CD14-positive monocyte (primary cell): Measurements from ENCODE around the gene PSEN1. TPM values are rescaled to one million over a fixed set of nuclear protein-coding genes. Genes with fewer than 3 reads are reported as not detected.
A peak's percentile ranks its signal among the peaks of the same experiment; 100 is the strongest.

ENCODE experiments used
- DNase-seq, 3 donors: peaks; one replicate each; pipeline ENCODE4 v3.0.0-alpha.2; 2011 to 2022
- H2AFZ ChIP-seq: 2 replicates; pipeline ENCODE4 v1.6.0; 2012; ENCODE audit warnings: mild to moderate bottlenecking, low read depth, low read length, inconsistent platforms; ENCODE audit not compliant: insufficient read depth, poor library complexity, severe bottlenecking
- H3K27ac ChIP-seq, 2 donors: 1 replicate in 1 of 2; 2 replicates in 1 of 2; pipeline ENCODE4 v1.5.1; 2012 to 2013; ENCODE audit warnings: low read length in 2 of 2, control low read depth in 1 of 2, inconsistent platforms in 1 of 2, low read depth in 1 of 2, mild to moderate bottlenecking in 1 of 2
- H3K27me3 ChIP-seq, 2 donors: one replicate each; pipeline versions ENCODE4 v1.6.0 to v1.6.1; 2011 to 2013; ENCODE audit warnings: low read length in 2 of 2; ENCODE audit not compliant: control insufficient read depth in 2 of 2, insufficient read depth in 2 of 2
- H3K36me3 ChIP-seq, 2 donors: replicated peaks in 1 of 2; 1 replicate in 1 of 2; 2 replicates in 1 of 2; pipeline versions ENCODE4 v1.5.1 to v1.6.1; 2012 to 2013; ENCODE audit warnings: low read length in 2 of 2, control low read depth in 1 of 2, inconsistent platforms in 1 of 2, mild to moderate bottlenecking in 1 of 2; ENCODE audit not compliant: insufficient read depth in 2 of 2, control insufficient read depth in 1 of 2
- H3K4me1 ChIP-seq, 2 donors: 1 replicate in 1 of 2; 2 replicates in 1 of 2; pipeline versions ENCODE4 v1.5.1 to v1.6.1; 2012 to 2013; ENCODE audit warnings: low read length in 2 of 2, control low read depth in 1 of 2, inconsistent platforms in 1 of 2, mild to moderate bottlenecking in 1 of 2, moderate library complexity in 1 of 2; ENCODE audit not compliant: insufficient read depth in 2 of 2, control insufficient read depth in 1 of 2
- H3K4me2 ChIP-seq: replicated peaks from 2 replicates; pipeline ENCODE3; 2012; ENCODE audit warnings: low read length, moderate library complexity, mild to moderate bottlenecking; ENCODE audit not compliant: poor library complexity, severe bottlenecking; ENCODE audit errors: extremely low read depth
- H3K4me3 ChIP-seq, 3 experiments: fragments of 200-600 bp in 1 of 3; sonication (generic) in 1 of 3; replicated peaks in 1 of 3; 1 replicate in 2 of 3; 2 replicates in 1 of 3; pipeline ENCODE4 v1.5.1; 2011 to 2013; ENCODE audit warnings: low read length in 3 of 3, mild to moderate bottlenecking in 3 of 3, control low read depth in 2 of 3, low read depth in 2 of 3, inconsistent platforms in 1 of 3, moderate library complexity in 1 of 3
- H3K79me2 ChIP-seq: 2 replicates; pipeline ENCODE4 v1.6.0; 2012; ENCODE audit warnings: mild to moderate bottlenecking, control low read depth, inconsistent platforms, low read length, moderate library complexity; ENCODE audit not compliant: insufficient read depth
- H3K9ac ChIP-seq: 2 replicates; pipeline ENCODE4 v1.6.0; 2017; ENCODE audit warnings: low read length, mild to moderate bottlenecking; ENCODE audit not compliant: insufficient read depth, poor library complexity, severe bottlenecking
- H3K9me3 ChIP-seq, 2 donors: replicated peaks in 1 of 2; 1 replicate in 1 of 2; 2 replicates in 1 of 2; pipeline versions ENCODE4 v1.5.1 to v1.6.1; 2012 to 2013; ENCODE audit warnings: low read length in 2 of 2, control low read depth in 1 of 2; ENCODE audit not compliant: control insufficient read depth in 1 of 2, insufficient read depth in 1 of 2
- H4K20me1 ChIP-seq: 2 replicates; pipeline ENCODE4 v1.6.0; 2012; ENCODE audit warnings: mild to moderate bottlenecking, low read length, control low read depth, moderate library complexity; ENCODE audit not compliant: insufficient read depth
- H3K27ac Mint-ChIP-seq, 7 donors: one replicate each; pipeline ENCODE4 v1.8.0; 2020; ENCODE audit warnings: mild to moderate bottlenecking in 7 of 7, mixed read lengths in 7 of 7, moderate library complexity in 6 of 7, inconsistent platforms in 2 of 7
- H3K27me3 Mint-ChIP-seq, 3 donors: one replicate each; pipeline ENCODE4 v1.8.0; 2021 to 2022; ENCODE audit warnings: low read depth in 3 of 3, mild to moderate bottlenecking in 3 of 3, mixed read lengths in 3 of 3, moderate library complexity in 3 of 3, inconsistent platforms in 1 of 3
- H3K36me3 Mint-ChIP-seq, 2 donors: one replicate each; pipeline ENCODE4 v1.8.0; 2020; ENCODE audit warnings: mixed read lengths in 2 of 2, inconsistent platforms in 1 of 2, mild to moderate bottlenecking in 1 of 2
- H3K4me1 Mint-ChIP-seq: one replicate; pipeline ENCODE4 v1.8.0; 2020; ENCODE audit warnings: mild to moderate bottlenecking, mixed read lengths
- H3K4me3 Mint-ChIP-seq, 2 donors: one replicate each; pipeline ENCODE4 v1.8.0; 2020; ENCODE audit warnings: mild to moderate bottlenecking in 2 of 2, mixed read lengths in 2 of 2, moderate library complexity in 1 of 2
- H3K9me3 Mint-ChIP-seq, 7 donors: one replicate each; pipeline ENCODE4 v1.8.0; 2020 to 2022; ENCODE audit warnings: mixed read lengths in 7 of 7, mild to moderate bottlenecking in 6 of 7, moderate library complexity in 6 of 7, inconsistent platforms in 2 of 7
- CTCF ChIP-seq: fragments of 200-600 bp; IDR thresholded peaks from one replicate; pipeline ENCODE4 v1.8.0; 2022; ENCODE audit warnings: antibody characterized with exemption, mild to moderate bottlenecking
- WGBS: methylation state at CpG from one replicate; pipeline ENCODE4 v1.1.5; 2013; ENCODE audit warnings: missing lambda C conversion rate; ENCODE audit not compliant: insufficient coverage; 5-methylcytosine and 5-hydroxymethylcytosine counted together
- intact Hi-C, 2 donors: fragments of 100-400 bp; cut with micrococcal nuclease; formaldehyde crosslinking; loops; one replicate each; pipeline versions ENCODE4 v1.15.0 to v1.15.1; 2023
- polyA plus RNA-seq, 3 donors: library from polyadenylated mRNA; depleted of rRNA in 1 of 3; unstranded in 2 of 3; stranded (reverse) in 1 of 3; fragments of 300-500 nt in 2 of 3; fragments of >200 nt in 1 of 3; fragmentation: Illumina TruSeq in 2 of 3; gene quantifications; 1 replicate in 2 of 3; 2 replicates in 1 of 3; pipeline ENCODE4 v1.2.3, GENCODE V29; 2012 to 2021

Gene PSEN1
- polyA plus RNA-seq, 3 donors, result 42.4 to 130 (median 85.6) TPM

GRCh38 chr14:73142216-73142615, 5.9 kb downstream of the PSEN1 start:
- Histone ChIP-seq H2AFZ (no peak overlapping the region), H3K27me3 (no peaks in the 10 kb centered on the region), H3K36me3 (peaks cover 6 to 17% of the 10 kb centered on the region in 2 donors), H3K79me2 (peaks cover 100% of the 10 kb centered on the region), H3K9ac (no peak overlapping the region), H3K9me3 (no peaks in the 10 kb centered on the region), H4K20me1 (peaks cover 98% of the 10 kb centered on the region), H3K27ac (peak overlapping the region in 1 of 2 donors; percentile 42), H3K4me1 (peaks cover 8 to 11% of the 10 kb centered on the region in 2 donors), H3K4me3 (no peak overlapping the region), H3K4me2 (no peak overlapping the region)
- Mint-ChIP-seq H3K27me3 (no peaks in the 10 kb centered on the region), H3K27ac (no peak overlapping the region), H3K36me3 (peaks cover 18 to 37% of the 10 kb centered on the region in 2 donors), H3K4me1 (peaks cover 38% of the 10 kb centered on the region), H3K9me3 (no peaks in the 10 kb centered on the region), H3K4me3 (no peak overlapping the region)
- WGBS, result no CpG with 5 or more reads among the region's 2 CpGs
- TF ChIP-seq CTCF, result no peak
- intact Hi-C loops, result no loop called here
- DNase-seq, result no peak

- H2AFZ ChIP-seq, result no peak overlapping the region
- Mint-ChIP-seq H3K4me3 (no peak overlapping the region), H3K36me3 (peaks cover 25 to 41% of the 10 kb centered on the region in 2 donors), H3K27ac (peak overlapping the region in 6 of 7 donors; percentile 46 to 85 (median 62)), H3K27me3 (no peaks in the 10 kb centered on the region), H3K4me1 (peaks cover 31% of the 10 kb centered on the region), H3K9me3 (no peaks in the 10 kb centered on the region)
- H3K27ac ChIP-seq, result peak overlapping the region in 1 of 2 donors; percentile 42
- H3K4me1 ChIP-seq, result peaks cover under 1 to 3% of the 10 kb centered on the region in 2 donors
- no peaks in the 10 kb centered on the region for H3K27me3 ChIP-seq
- no peak for DNase-seq
- peaks cover 13 to 25% of the 10 kb centered on the region in 2 donors for H3K36me3 ChIP-seq
- H3K9ac ChIP-seq, result no peak overlapping the region
- TF ChIP-seq CTCF, result no peak
- H3K4me3 ChIP-seq, result no peak overlapping the region
- H3K4me2 ChIP-seq, result no peak overlapping the region
- H3K9me3 ChIP-seq, result no peaks in the 10 kb centered on the region
- WGBS, result 100% methylated on average over 5 of the region's 5 CpGs
- peaks cover 99% of the 10 kb centered on the region for H4K20me1 ChIP-seq
- intact Hi-C loops, result no loop called here
- H3K79me2 ChIP-seq, result peaks cover 100% of the 10 kb centered on the region
Observed at GRCh38 chr14:73143003-73143402, 6.7 kb downstream of the PSEN1 start.
